Measurements from ENCODE around the gene KAZN.

The KAZN gene

DNA sequence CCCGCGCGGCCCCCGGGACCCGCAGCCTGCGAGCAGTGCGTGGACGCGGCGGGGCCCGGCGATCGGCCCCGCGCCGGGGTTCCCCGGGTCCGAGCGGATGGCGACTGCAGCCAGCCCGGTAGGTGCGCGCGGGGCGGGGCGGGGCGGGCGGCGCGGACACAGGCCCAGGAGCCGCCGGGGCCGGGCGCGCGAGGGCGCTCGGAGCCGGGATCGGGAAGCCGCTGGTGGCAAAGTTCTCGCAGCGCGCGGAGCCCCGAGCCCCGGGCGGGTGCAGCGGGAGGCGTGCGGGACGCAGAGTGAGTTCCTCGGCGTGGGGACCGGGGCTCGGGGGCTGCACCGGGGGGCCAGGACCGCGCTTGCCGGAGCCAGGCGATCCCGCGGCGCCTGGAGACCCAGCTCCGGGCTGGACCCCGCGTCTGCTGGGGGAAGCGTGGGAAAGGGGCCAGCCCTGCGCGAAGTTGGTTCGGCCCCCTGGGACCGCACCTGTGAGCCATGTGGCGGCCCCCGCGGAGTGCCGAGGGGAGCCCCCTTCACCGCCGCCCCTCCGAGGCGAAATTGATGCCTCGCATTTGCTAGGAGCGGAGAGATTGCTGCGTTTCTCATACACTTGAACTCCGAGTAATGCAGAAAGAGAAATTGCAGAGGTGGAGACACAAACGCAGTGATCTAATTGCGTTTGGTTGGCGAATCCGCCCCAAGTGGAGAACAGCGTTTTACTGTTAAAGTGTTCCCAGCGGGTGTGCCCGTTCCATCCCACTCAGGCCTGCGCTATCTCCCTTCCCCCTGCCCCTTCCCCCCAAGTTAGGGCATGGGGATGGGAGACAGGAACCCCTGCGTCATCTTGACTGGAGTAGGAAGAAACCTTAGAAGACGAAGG, 326.2 kb downstream of the KAZN start:
- TF ChIP-seq TARDBP (IDR thresholded peaks at IDR 0.05) (no peak), CTBP1 (IDR thresholded peaks at IDR 0.05; ENCODE audit: borderline replicate concordance) (no peak), ELF4 (IDR thresholded peaks at IDR 0.05) (no peak), FOXK2 (IDR thresholded peaks at IDR 0.05) (no peak), SUZ12 (IDR thresholded peaks at IDR 0.05) (no peak), FOXA1 (IDR thresholded peaks at IDR 0.05) (no peak), LEF1 (IDR thresholded peaks at IDR 0.05; ENCODE audit: borderline replicate concordance) (no peak), L3MBTL2 (conservative IDR thresholded peaks at IDR 0.05) (no peak), ZNF384 (IDR thresholded peaks at IDR 0.05) (no peak), FOXM1 (IDR thresholded peaks at IDR 0.05; ENCODE audit: borderline replicate concordance) (no peak), HDGF (IDR thresholded peaks at IDR 0.05; ENCODE audit: borderline replicate concordance) (no peak), ARNT (IDR thresholded peaks at IDR 0.05) (no peak), BHLHE40 (IDR thresholded peaks at IDR 0.05; ENCODE audit: borderline replicate concordance) (no peak)
- POLR2A ChIA-PET: no interaction called here
- CTCF ChIA-PET: interaction anchor here (1.0 kb wide), 1 partner anchor 104 kb away, joined by 3 read pairs; no protein-coding TSS in a partner anchor
- peak; percentile 60 for DNase-seq (ENCODE audit: extremely low spot score)

DNA sequence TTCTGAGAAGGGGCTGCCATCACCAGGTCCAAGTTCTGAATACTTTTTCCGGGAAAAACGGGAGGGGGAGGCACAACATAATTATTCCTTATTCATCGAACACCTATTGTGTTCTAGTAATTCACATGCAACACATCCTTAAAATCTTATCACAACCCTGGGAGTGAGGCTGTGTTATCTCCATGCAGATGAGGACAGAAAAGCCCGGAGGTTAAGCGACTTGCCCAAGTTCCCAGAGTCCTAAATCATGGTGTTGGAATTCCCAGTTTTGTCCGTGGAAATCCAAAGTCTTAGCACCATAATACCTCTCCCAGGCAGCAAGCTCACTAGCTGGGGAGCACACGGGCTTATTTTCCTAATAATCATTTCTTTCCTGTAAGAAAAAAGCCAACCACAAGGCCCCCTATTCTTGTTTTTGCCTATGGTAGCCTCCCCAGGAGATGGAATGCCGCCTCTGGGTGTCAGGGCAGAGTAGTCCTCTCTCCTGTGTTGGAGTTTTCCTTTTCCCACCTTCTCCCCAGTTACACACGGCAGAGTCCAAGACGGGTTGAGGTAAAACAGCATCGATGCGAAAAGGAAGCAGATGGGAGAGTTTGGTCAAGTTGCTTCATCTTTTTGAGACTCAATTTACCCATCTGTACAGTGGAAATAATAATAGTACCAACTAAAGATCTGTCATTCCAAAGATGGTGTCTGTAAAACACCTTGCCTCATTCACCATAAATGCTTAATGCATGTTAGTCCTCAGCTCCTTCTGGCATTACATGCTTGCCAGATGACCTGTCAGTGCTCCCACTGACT, 327.1 kb downstream of the KAZN start:
- TF ChIP-seq SP1 (IDR thresholded peaks at IDR 0.05): no peak
- no peak for TF ChIP-seq FOXM1 (IDR thresholded peaks at IDR 0.05; ENCODE audit: borderline replicate concordance)
- TF ChIP-seq NFRKB (IDR thresholded peaks at IDR 0.05): no peak
- DNase-seq (ENCODE audit: extremely low spot score): no peak
- CTCF ChIA-PET: no interaction called here
- POLR2A ChIA-PET: no interaction called here

DNA sequence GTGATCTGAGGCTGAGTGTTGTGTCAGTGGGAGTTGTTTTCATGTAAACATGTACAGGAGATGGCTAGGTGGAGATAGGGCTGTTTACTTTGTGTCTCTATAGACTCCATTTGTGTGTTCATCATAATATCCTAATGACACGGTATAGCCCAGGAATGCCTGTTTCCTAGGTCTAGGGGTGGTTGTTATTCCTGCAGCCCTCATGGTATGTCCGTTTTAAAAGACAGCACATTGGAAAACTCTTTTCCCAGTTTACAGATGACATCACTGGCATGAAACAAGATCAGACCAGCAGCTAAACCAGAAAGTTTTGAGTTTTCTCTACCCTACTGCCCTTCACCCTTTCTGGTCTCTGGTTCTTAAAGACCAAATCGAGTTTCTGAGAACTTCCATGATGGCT, 327.7 kb downstream of the KAZN start:
- CTCF ChIA-PET: no interaction called here
- POLR2A ChIA-PET: no interaction called here
- TF ChIP-seq L3MBTL2 (conservative IDR thresholded peaks at IDR 0.05): no peak
- no peak for TF ChIP-seq ELF4 (IDR thresholded peaks at IDR 0.05)
- TF ChIP-seq CTBP1 (IDR thresholded peaks at IDR 0.05; ENCODE audit: borderline replicate concordance): no peak
- no peak for TF ChIP-seq LEF1 (IDR thresholded peaks at IDR 0.05; ENCODE audit: borderline replicate concordance)
- TF ChIP-seq NFRKB (IDR thresholded peaks at IDR 0.05): no peak
- TF ChIP-seq FOXA1 (IDR thresholded peaks at IDR 0.05): no peak
- no peak for TF ChIP-seq FOXM1 (IDR thresholded peaks at IDR 0.05; ENCODE audit: borderline replicate concordance)
- no peak for TF ChIP-seq SP1 (IDR thresholded peaks at IDR 0.05)
- DNase-seq (ENCODE audit: extremely low spot score): no peak

DNA sequence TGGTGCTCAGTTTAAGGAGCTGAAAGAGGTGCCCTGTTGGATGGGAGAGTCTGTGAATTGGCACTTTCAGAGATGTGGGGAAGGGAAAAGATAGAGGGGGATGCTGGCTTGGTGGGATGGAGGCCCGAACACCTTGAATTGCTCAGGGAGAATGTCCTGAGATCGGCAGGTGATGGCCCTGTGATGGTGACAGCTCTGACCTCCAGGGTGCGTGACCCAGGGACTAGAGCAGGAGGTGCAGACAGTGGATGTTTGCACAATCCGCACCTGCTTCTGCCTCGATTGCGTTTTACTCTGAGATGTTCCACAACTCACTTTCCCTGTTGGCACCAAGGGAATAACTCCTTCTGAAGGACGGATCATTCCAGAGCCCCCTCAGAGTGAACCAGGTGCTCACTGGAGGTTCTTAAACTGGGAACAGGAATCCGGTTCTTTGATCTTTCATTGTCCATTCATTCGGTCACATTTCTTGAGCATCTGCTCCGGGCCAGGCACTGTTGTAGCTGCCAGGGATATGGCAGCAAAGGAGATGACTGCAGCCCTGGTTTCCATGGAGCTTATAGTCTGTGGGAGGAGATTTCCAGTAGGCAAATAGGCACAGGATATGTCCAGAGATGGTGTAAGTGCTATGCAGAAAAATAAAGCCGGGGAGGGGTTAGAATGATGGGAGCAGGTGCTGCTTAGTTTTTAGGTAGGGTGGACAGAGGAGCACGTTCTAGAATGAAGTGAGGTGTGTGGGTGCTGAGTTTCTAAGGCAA, 328.5 kb downstream of the KAZN start:
- POLR2A ChIA-PET: no interaction called here
- CTCF ChIA-PET: interaction anchor here (0.6 to 1.3 kb wide), 2 partner anchors 10 to 11 kb away, joined by 3 to 4 read pairs; no protein-coding TSS in a partner anchor
- DNase-seq (ENCODE audit: extremely low spot score): no peak
- TF ChIP-seq SP1 (IDR thresholded peaks at IDR 0.05): no peak
- TF ChIP-seq BHLHE40 (IDR thresholded peaks at IDR 0.05; ENCODE audit: borderline replicate concordance): no peak
- no peak for TF ChIP-seq LEF1 (IDR thresholded peaks at IDR 0.05; ENCODE audit: borderline replicate concordance)
- no peak for TF ChIP-seq L3MBTL2 (conservative IDR thresholded peaks at IDR 0.05)
- no peak for TF ChIP-seq CTBP1 (IDR thresholded peaks at IDR 0.05; ENCODE audit: borderline replicate concordance)

DNA sequence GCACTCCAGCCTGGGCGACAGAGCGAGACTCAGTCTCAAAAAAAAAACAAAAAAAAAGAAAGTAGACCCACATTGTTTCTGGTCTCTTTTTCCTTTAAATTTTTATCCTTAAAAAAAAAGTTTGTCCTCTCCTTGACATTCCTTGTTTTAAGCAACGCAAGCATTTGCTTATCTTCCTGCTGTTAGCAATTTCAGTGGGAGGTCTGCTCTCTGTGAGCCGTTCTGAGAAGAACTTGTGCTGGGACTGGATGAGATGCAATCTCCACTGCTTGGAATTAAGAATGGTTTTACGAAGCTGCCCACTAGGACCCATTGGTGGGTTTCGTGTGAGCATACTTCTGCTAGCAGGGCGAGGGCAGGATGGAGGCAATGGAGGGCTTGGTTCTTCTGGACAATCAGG, 329.9 kb downstream of the KAZN start:
- CTCF ChIA-PET: interaction anchor here (1.3 kb wide), 1 partner anchor 12 kb away, joined by 4 read pairs; no protein-coding TSS in a partner anchor
- POLR2A ChIA-PET: no interaction called here
- TF ChIP-seq NFRKB (IDR thresholded peaks at IDR 0.05) (no peak), L3MBTL2 (conservative IDR thresholded peaks at IDR 0.05) (no peak), FOXK2 (IDR thresholded peaks at IDR 0.05) (no peak), LEF1 (IDR thresholded peaks at IDR 0.05; ENCODE audit: borderline replicate concordance) (no peak), ZNF384 (IDR thresholded peaks at IDR 0.05) (no peak), FOXA1 (IDR thresholded peaks at IDR 0.05) (no peak), FOXM1 (IDR thresholded peaks at IDR 0.05; ENCODE audit: borderline replicate concordance) (no peak)
- DNase-seq (ENCODE audit: extremely low spot score): no peak

DNA sequence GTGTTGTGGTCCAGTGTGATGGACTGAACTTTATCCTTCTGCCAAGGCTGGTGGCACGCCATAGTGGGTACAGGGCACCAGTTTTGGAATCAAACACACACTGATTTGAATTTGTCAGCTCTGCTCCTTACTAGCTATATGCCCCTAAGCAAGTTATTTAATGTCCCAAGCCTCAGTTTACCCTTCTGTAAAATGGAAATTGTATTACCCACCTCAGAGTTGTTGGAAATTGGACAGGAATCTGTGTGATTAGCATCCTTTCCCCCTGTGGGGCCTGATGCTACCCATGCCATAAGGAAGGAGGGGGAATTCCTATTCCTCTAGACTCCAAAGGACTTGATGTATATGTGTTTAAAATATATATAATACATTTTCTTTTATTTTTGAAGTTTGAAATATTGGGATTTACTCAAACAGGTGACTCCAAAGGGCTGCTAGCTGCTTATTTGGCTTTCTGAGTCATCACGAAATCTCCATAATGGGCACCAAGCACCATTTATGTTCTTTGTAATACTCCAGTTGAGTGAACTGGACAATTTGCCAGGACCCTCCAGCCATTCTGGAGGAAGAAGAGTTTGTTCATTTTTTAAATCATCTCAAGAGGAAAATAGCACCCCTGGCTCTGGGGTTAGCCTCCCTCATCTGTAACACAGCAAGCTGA, 330.5 kb downstream of the KAZN start:
- POLR2A ChIA-PET: no interaction called here
- no peak for DNase-seq (ENCODE audit: extremely low spot score)
- CTCF ChIA-PET: interaction anchor here (1.0 kb wide), 1 partner anchor 51 kb away, joined by 3 read pairs; no protein-coding TSS in a partner anchor
- TF ChIP-seq TARDBP (IDR thresholded peaks at IDR 0.05): no peak
- TF ChIP-seq CTBP1 (IDR thresholded peaks at IDR 0.05; ENCODE audit: borderline replicate concordance): no peak
- no peak for TF ChIP-seq ARNT (IDR thresholded peaks at IDR 0.05)
- no peak for TF ChIP-seq NFRKB (IDR thresholded peaks at IDR 0.05)
- TF ChIP-seq SP1 (IDR thresholded peaks at IDR 0.05): no peak
- TF ChIP-seq LEF1 (IDR thresholded peaks at IDR 0.05; ENCODE audit: borderline replicate concordance): no peak
- TF ChIP-seq FOXK2 (IDR thresholded peaks at IDR 0.05): no peak
- TF ChIP-seq HDGF (IDR thresholded peaks at IDR 0.05; ENCODE audit: borderline replicate concordance): no peak
- TF ChIP-seq, protein P1, sequence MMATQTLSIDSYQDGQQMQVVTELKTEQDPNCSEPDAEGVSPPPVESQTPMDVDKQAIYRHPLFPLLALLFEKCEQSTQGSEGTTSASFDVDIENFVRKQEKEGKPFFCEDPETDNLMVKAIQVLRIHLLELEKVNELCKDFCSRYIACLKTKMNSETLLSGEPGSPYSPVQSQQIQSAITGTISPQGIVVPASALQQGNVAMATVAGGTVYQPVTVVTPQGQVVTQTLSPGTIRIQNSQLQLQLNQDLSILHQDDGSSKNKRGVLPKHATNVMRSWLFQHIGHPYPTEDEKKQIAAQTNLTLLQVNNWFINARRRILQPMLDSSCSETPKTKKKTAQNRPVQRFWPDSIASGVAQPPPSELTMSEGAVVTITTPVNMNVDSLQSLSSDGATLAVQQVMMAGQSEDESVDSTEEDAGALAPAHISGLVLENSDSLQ (IDR thresholded peaks at IDR 0.05): no peak

Data from HEK293T (cell line).